SK-N-SH (cell line): ENCODE measurements around the gene CCR6. TPM values are rescaled to one million over a fixed set of nuclear protein-coding genes. Genes with fewer than 3 reads are reported as not detected.

Source experiments
- CTCF ChIA-PET: fragments of 300-600, 350-600 bp; formaldehyde crosslinking; extraction: SDS; loops from one replicate; lab custom pipeline; 2021; lab: Yijun Ruan, JAX
- POLR2A ChIA-PET: fragments of 350-600 bp; sonication (Branson Sonifier 250); formaldehyde crosslinking; extraction: SDS; loops from one replicate; lab custom pipeline; 2020; ENCODE audit warnings: antibody characterized with exemption, inconsistent platforms; lab: Yijun Ruan, JAX
- DNase-seq: peaks from one replicate; pipeline ENCODE4 v3.0.0; 2012
- H2AFZ ChIP-seq: fragments of 200-600 bp; sonication (generic); 2 replicates; pipeline ENCODE4 v1.8.1; 2016; ENCODE audit warnings: antibody characterized with exemption, mild to moderate bottlenecking, low read depth
- H3F3A ChIP-seq: fragments of 200-600 bp; sonication (generic); replicated peaks from 2 replicates; pipeline ENCODE3; 2016; ENCODE audit warnings: antibody characterized with exemption, mild to moderate bottlenecking; ENCODE audit not compliant: insufficient read depth
- H3K27ac ChIP-seq, 2 experiments: fragments of 200-500 bp in 1 of 2; fragments of 200-600 bp in 1 of 2; sonication (Bioruptor generic) in 1 of 2; sonication (generic), shearing (Covaris generic) in 1 of 2; 2 replicates each; pipeline versions ENCODE4 v1.5.1 to v1.6.1; 2014 to 2016; ENCODE audit warnings: low read depth in 2 of 2, inconsistent platforms in 1 of 2, low read length in 1 of 2, mild to moderate bottlenecking in 1 of 2, mixed read lengths in 1 of 2
- H3K27me3 ChIP-seq: fragments of 200-600 bp; sonication (generic), shearing (Covaris generic); 2 replicates; pipeline ENCODE4 v1.6.1; 2016; ENCODE audit warnings: mixed run types; ENCODE audit not compliant: insufficient read depth
- H3K36me3 ChIP-seq, 2 experiments: fragments of 200-500 bp in 1 of 2; fragments of 200-600 bp in 1 of 2; sonication (Bioruptor generic) in 1 of 2; sonication (generic) in 1 of 2; replicated peaks in 1 of 2; 2 replicates each; pipeline versions ENCODE3 to v1.5.1; 2014 to 2016; ENCODE audit warnings: low read length in 1 of 2, mild to moderate bottlenecking in 1 of 2; ENCODE audit not compliant: insufficient read depth in 2 of 2, control insufficient read depth in 1 of 2
- H3K4me1 ChIP-seq, 2 experiments: fragments of 200-500 bp in 1 of 2; fragments of 200-600 bp in 1 of 2; sonication (Bioruptor generic) in 1 of 2; sonication (generic), shearing (Covaris generic) in 1 of 2; 2 replicates each; pipeline versions ENCODE4 v1.5.1 to v1.6.1; 2014 to 2016; ENCODE audit warnings: low read depth in 1 of 2, low read length in 1 of 2, mixed run types in 1 of 2; ENCODE audit not compliant: insufficient read depth in 2 of 2, control insufficient read depth in 1 of 2
- H3K4me2 ChIP-seq: fragments of 200-600 bp; sonication (generic), shearing (Covaris generic); 2 replicates; pipeline ENCODE4 v1.6.1; 2017; ENCODE audit warnings: mixed run types
- H3K4me3 ChIP-seq, 2 experiments: fragments of 200-500 bp in 1 of 2; fragments of 200-600 bp in 1 of 2; sonication (Bioruptor generic) in 1 of 2; sonication (generic), shearing (Covaris generic) in 1 of 2; 2 replicates each; pipeline versions ENCODE4 v1.5.1 to v1.8.1; 2014 to 2016; ENCODE audit warnings: low read depth in 2 of 2, inconsistent platforms in 1 of 2, low read length in 1 of 2, mild to moderate bottlenecking in 1 of 2, mixed read lengths in 1 of 2, moderate library complexity in 1 of 2
- H3K79me2 ChIP-seq: fragments of 200-600 bp; sonication (generic); 2 replicates; pipeline ENCODE4 v1.8.1; 2017; ENCODE audit warnings: mild to moderate bottlenecking; ENCODE audit not compliant: insufficient read depth
- H3K9ac ChIP-seq: fragments of 200-600 bp; sonication (generic); 2 replicates; pipeline ENCODE4 v1.6.1; 2017; ENCODE audit warnings: mixed run types
- H3K9me2 ChIP-seq: fragments of 200-600 bp; sonication (generic); 2 replicates; pipeline ENCODE4 v1.6.1; 2017; ENCODE audit warnings: mixed run types
- H3K9me3 ChIP-seq: fragments of 200-600 bp; sonication (generic); 2 replicates; pipeline ENCODE4 v1.6.1; 2017; ENCODE audit warnings: mixed run types, mild to moderate bottlenecking, moderate library complexity
- H4K20me1 ChIP-seq: fragments of 200-600 bp; sonication (generic); 2 replicates; pipeline ENCODE4 v1.6.1; 2017; ENCODE audit warnings: mild to moderate bottlenecking, mixed run types; ENCODE audit not compliant: insufficient read depth
- CHD2 ChIP-seq: fragments of 150-350 bp; IDR thresholded peaks from 2 replicates; pipeline ENCODE4 v1.6.1; 2018; ENCODE audit warnings: low read length; ENCODE audit not compliant: partially characterized antibody
- ELF1 ChIP-seq: IDR thresholded peaks from 2 replicates; pipeline ENCODE4 v1.4.0; 2012
- EP300 ChIP-seq, 2 experiments: IDR thresholded peaks; 2 replicates each; pipeline versions ENCODE4 v1.4.0 to v1.6.1; 2012; ENCODE audit warnings: borderline replicate concordance in 1 of 2, low read depth in 1 of 2, low read length in 1 of 2
- FOSL2 ChIP-seq: IDR thresholded peaks from 2 replicates; pipeline ENCODE4 v1.4.0; 2012; ENCODE audit warnings: low read depth, mild to moderate bottlenecking, moderate library complexity, borderline replicate concordance
- FOXJ3 ChIP-seq: sonication (generic); formaldehyde crosslinking; IDR thresholded peaks from 2 replicates; pipeline ENCODE4 v1.5.1; 2020; ENCODE audit warnings: mild to moderate bottlenecking, missing genetic modification reagents
- FOXM1 ChIP-seq: IDR thresholded peaks from 2 replicates; pipeline ENCODE4 v1.4.0; 2012; ENCODE audit warnings: low read depth, mild to moderate bottlenecking
- NFIC ChIP-seq: IDR thresholded peaks from 2 replicates; pipeline ENCODE4 v1.4.0; 2012; ENCODE audit warnings: borderline replicate concordance
- NRF1 ChIP-seq: IDR thresholded peaks from 2 replicates; pipeline ENCODE4 v1.6.1; 2012; ENCODE audit warnings: low read depth, mild to moderate bottlenecking, low read length
- PBX3 ChIP-seq: IDR thresholded peaks from 2 replicates; pipeline ENCODE4; 2012
- RCOR1 ChIP-seq: fragments of 150-350 bp; IDR thresholded peaks from 2 replicates; pipeline ENCODE4 v1.6.1; 2017; ENCODE audit warnings: antibody characterized with exemption, low read length
- REST ChIP-seq: IDR thresholded peaks from 2 replicates; pipeline ENCODE4 v1.6.1; 2012; ENCODE audit warnings: mild to moderate bottlenecking, low read depth, low read length, moderate library complexity
- SIN3A ChIP-seq: IDR thresholded peaks from 2 replicates; pipeline ENCODE4 v1.6.1; 2012; ENCODE audit warnings: low read depth, mild to moderate bottlenecking, low read length, moderate library complexity, borderline replicate concordance
- SMC3 ChIP-seq: IDR thresholded peaks from 2 replicates; pipeline ENCODE4 v1.6.1; 2012; ENCODE audit warnings: low read depth, low read length, improper control_type of control experiment
- TEAD4 ChIP-seq: IDR thresholded peaks from 2 replicates; pipeline ENCODE4 v1.4.0; 2012; ENCODE audit warnings: mild to moderate bottlenecking, borderline replicate concordance; ENCODE audit not compliant: insufficient read depth
- USF1 ChIP-seq: IDR thresholded peaks from 2 replicates; pipeline ENCODE4 v1.4.0; 2012; ENCODE audit warnings: low read depth, borderline replicate concordance
- USF2 ChIP-seq: fragments of 150-350 bp; IDR thresholded peaks from 2 replicates; pipeline ENCODE4 v1.6.1; 2017; ENCODE audit warnings: antibody characterized with exemption, low read length, low read depth, borderline replicate concordance
- YY1 ChIP-seq: IDR thresholded peaks from 2 replicates; pipeline ENCODE4 v1.4.0; 2012; ENCODE audit warnings: low read depth, mild to moderate bottlenecking
- WGBS: methylation state at CpG from one replicate; pipeline ENCODE4 v1.1.6; 2017; ENCODE audit warnings: low lambda C conversion rate; 5-methylcytosine and 5-hydroxymethylcytosine counted together
- polyA plus RNA-seq, 3 experiments: library from polyadenylated mRNA; depleted of rRNA; stranded (reverse); fragments of >200 nt; gene quantifications; 2 replicates each; pipeline ENCODE4 v1.2.3, GENCODE V29; 2012

Gene CCR6
- polyA plus RNA-seq, 1 of the 3 experiments (the other 2 are of a cell fraction), result not detected

GRCh38 chr6:167099707-167100106 lies 23.2 kb upstream of the CCR6 start (continued):
- TF ChIP-seq REST, result no peak

GRCh38 chr6:167100241-167100674 lies 22.6 kb upstream of the CCR6 start:
- Histone ChIP-seq H3F3A (no peaks in the 10 kb centered on the region), H3K27me3 (no peaks in the 10 kb centered on the region), H3K9me2 (no peaks in the 10 kb centered on the region), H4K20me1 (no peaks in the 10 kb centered on the region), H3K4me1 (no peaks in the 10 kb centered on the region)
- POLR2A ChIA-PET, result no interaction called here
- WGBS, result 60% methylated on average over 10 of the region's 10 CpGs
- no peak for TF ChIP-seq TEAD4
- TF ChIP-seq EP300 (IDR thresholded peaks at IDR 0.05; ENCODE audit: borderline replicate concordance in 1 of 2, low read depth in 1 of 2, low read length in 1 of 2), result no peak
- TF ChIP-seq SMC3, result no peak
- TF ChIP-seq PBX3, result no peak
- TF ChIP-seq FOSL2, result no peak
- TF ChIP-seq USF1, result no peak
- TF ChIP-seq RCOR1, result no peak
- no peak for TF ChIP-seq NRF1
- TF ChIP-seq FOXM1, result no peak
- no peak for TF ChIP-seq NFIC
- no peak for TF ChIP-seq ELF1
- no peak for TF ChIP-seq USF2
- TF ChIP-seq FOXJ3, result no peak
- TF ChIP-seq CHD2, result no peak
- TF ChIP-seq SIN3A, result no peak
- no peak for TF ChIP-seq YY1
- TF ChIP-seq, all 33 proteins: peak for 0
- Histone ChIP-seq H2AFZ (no peak overlapping the region), H3K79me2 (no peaks in the 10 kb centered on the region), H3K36me3 (no peaks in the 10 kb centered on the region), H3K4me2 (no peak overlapping the region), H3K9me3 (no peaks in the 10 kb centered on the region), H3K27ac (no peak overlapping the region), H3K4me3 (no peak overlapping the region), H3K9ac (no peak overlapping the region)
- DNase-seq, result no peak
- CTCF ChIA-PET, result no interaction called here
